HEK293 (cell line): ENCODE data around the gene MACROH2A2.

ENCODE experiments used
- ZBTB7A ChIP-seq: fragments of 450-650 bp; formaldehyde crosslinking; IDR thresholded peaks from 2 replicates; pipeline ENCODE4 v1.5.1; 2016; ENCODE audit warnings: low read depth, missing biosample characterization, missing genetic modification characterization
- ZNF10 ChIP-seq: fragments of 450-650 bp; formaldehyde crosslinking; IDR thresholded peaks from 2 replicates; pipeline ENCODE4 v1.5.1; 2017; ENCODE audit warnings: missing biosample characterization, missing genetic modification characterization
- ZNF121 ChIP-seq: fragments of 450-650 bp; formaldehyde crosslinking; IDR thresholded peaks from 2 replicates; pipeline ENCODE4 v1.5.1; 2016; ENCODE audit warnings: missing biosample characterization, missing genetic modification characterization
- ZNF221 ChIP-seq: fragments of 450-650 bp; formaldehyde crosslinking; IDR thresholded peaks from 2 replicates; pipeline ENCODE4 v1.5.1; 2017; ENCODE audit warnings: missing biosample characterization, missing genetic modification characterization, borderline replicate concordance
- ZNF23 ChIP-seq: fragments of 450-650 bp; formaldehyde crosslinking; IDR thresholded peaks from 2 replicates; pipeline ENCODE4 v1.5.1; 2016; ENCODE audit warnings: missing biosample characterization, missing genetic modification characterization, borderline replicate concordance
- ZNF423 ChIP-seq: fragments of 450-650 bp; formaldehyde crosslinking; IDR thresholded peaks from 2 replicates; pipeline ENCODE4 v1.5.1; 2016; ENCODE audit warnings: missing biosample characterization, missing genetic modification characterization
- ZNF530 ChIP-seq: fragments of 450-650 bp; formaldehyde crosslinking; IDR thresholded peaks from 2 replicates; pipeline ENCODE4 v1.5.1; 2016; ENCODE audit warnings: low read depth, missing biosample characterization, missing genetic modification characterization
- ZNF555 ChIP-seq: fragments of 450-650 bp; formaldehyde crosslinking; conservative IDR thresholded peaks from 2 replicates; pipeline ENCODE4 v1.5.1; 2017; ENCODE audit warnings: missing biosample characterization, mild to moderate bottlenecking, missing genetic modification characterization, inconsistent platforms
- ZNF626 ChIP-seq: fragments of 450-650 bp; sonication (Bioruptor Pico); formaldehyde crosslinking; IDR thresholded peaks from 2 replicates; pipeline ENCODE4 v1.5.1; 2018; ENCODE audit warnings: missing biosample characterization, missing genetic modification characterization, inconsistent platforms
- ZNF791 ChIP-seq: fragments of 450-650 bp; formaldehyde crosslinking; IDR thresholded peaks from 2 replicates; pipeline ENCODE4 v1.5.1; 2016; ENCODE audit warnings: missing biosample characterization, missing genetic modification characterization
- TF ChIP-seq, protein P1 (sequence below): fragments of 450-650 bp; formaldehyde crosslinking; IDR thresholded peaks from 2 replicates; pipeline ENCODE4 v1.5.1; 2016; ENCODE audit warnings: missing biosample characterization, missing genetic modification characterization
- TF ChIP-seq, protein P2 (sequence below): fragments of 450-650 bp; formaldehyde crosslinking; IDR thresholded peaks from 2 replicates; pipeline ENCODE4 v1.5.1; 2016; ENCODE audit warnings: missing biosample characterization, missing genetic modification characterization, low read depth

DNA sequence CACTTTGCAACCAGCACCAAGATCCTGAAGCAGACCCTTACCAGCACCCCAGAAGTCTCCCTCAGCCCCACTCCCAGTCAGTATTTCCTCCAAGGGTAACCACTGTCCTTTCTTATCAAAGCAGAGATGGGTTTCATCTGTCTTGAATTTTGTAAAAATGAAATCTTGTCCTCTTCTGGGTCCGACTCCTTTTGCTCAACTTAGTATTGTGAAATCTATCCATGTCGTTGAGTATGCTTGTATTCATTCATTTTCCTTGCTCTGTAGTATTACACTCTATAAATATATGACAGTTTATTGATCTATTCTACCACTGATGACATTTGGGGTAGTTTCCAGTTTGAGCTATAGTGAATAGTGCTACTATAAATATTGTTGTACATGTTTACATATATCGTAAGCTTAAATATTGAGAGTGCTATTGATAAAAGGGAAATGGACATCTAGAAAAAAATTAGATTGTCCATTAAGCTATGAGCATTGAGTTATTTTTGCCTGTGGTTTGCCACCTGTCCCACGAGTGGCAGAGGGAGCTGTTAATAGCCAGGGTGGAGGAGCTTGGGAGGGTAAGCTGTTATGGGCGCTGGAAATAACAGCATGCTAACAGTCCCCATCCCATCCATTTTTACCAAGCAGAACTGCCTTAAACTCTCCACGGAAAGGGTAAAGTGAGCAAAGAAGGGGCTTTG, 43.5 kb downstream of the MACROH2A2 start:
- TF ChIP-seq ZNF23 (tag by site-specific recombination) (no peak), ZBTB7A (tag by site-specific recombination) (no peak), ZNF423 (no peak), ZNF221 (tag by site-specific recombination) (no peak), ZNF626 (tag by site-specific recombination) (no peak), ZNF10 (tag by site-specific recombination) (no peak), ZNF791 (tag by site-specific recombination) (no peak), ZNF530 (tag by site-specific recombination) (no peak), ZNF555 (tag by site-specific recombination) (no peak), ZNF121 (no peak)
- TF ChIP-seq, protein P1, sequence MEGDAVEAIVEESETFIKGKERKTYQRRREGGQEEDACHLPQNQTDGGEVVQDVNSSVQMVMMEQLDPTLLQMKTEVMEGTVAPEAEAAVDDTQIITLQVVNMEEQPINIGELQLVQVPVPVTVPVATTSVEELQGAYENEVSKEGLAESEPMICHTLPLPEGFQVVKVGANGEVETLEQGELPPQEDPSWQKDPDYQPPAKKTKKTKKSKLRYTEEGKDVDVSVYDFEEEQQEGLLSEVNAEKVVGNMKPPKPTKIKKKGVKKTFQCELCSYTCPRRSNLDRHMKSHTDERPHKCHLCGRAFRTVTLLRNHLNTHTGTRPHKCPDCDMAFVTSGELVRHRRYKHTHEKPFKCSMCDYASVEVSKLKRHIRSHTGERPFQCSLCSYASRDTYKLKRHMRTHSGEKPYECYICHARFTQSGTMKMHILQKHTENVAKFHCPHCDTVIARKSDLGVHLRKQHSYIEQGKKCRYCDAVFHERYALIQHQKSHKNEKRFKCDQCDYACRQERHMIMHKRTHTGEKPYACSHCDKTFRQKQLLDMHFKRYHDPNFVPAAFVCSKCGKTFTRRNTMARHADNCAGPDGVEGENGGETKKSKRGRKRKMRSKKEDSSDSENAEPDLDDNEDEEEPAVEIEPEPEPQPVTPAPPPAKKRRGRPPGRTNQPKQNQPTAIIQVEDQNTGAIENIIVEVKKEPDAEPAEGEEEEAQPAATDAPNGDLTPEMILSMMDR: no peak
- TF ChIP-seq, protein P2, sequence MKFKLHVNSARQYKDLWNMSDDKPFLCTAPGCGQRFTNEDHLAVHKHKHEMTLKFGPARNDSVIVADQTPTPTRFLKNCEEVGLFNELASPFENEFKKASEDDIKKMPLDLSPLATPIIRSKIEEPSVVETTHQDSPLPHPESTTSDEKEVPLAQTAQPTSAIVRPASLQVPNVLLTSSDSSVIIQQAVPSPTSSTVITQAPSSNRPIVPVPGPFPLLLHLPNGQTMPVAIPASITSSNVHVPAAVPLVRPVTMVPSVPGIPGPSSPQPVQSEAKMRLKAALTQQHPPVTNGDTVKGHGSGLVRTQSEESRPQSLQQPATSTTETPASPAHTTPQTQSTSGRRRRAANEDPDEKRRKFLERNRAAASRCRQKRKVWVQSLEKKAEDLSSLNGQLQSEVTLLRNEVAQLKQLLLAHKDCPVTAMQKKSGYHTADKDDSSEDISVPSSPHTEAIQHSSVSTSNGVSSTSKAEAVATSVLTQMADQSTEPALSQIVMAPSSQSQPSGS: no peak
